ENCODE data around the gene RND3.

Gene RND3

GRCh38 chr2:150517951-150518680 is 30.6 kb upstream of the RND3 start:
- no peak for TF ChIP-seq CTCF (IDR thresholded peaks at IDR 0.05; ENCODE audit: low read depth, low read length)
- peak; percentile 71 to 84 for DNase-seq (ENCODE audit: low read depth in 2 of 2)
- H3K4me3 ChIP-seq (replicated peaks in 1 of 2; ENCODE audit: low read depth in 2 of 2, low read length in 2 of 2), result no peak overlapping the region

DNA sequence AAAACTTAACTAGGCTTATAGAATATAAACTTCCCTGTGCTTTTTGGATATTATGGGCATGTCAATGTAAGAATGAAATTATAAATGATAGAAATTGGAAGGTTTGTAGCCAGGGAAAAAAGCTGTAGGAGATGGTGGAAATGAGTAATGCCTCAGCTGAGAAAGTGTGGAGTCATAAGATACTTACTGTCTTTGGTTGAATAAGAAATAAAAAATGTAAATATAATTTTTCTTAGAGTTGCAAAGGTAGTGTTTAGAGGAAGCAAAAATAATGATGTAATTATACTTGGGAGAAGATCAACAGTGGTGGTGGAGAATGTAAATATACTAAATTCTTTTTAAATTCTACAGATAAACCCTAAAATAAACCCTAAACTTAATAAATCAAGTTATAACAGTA is 26.2 kb upstream of the RND3 start:
- TF ChIP-seq CTCF (IDR thresholded peaks at IDR 0.05; ENCODE audit: low read depth, low read length), result no peak
- no peak overlapping the region for H3K4me3 ChIP-seq (replicated peaks in 1 of 2; ENCODE audit: low read depth in 2 of 2, low read length in 2 of 2)
- peak in 1 of 2 donors; percentile 65 for DNase-seq (ENCODE audit: low read depth in 2 of 2)

DNA sequence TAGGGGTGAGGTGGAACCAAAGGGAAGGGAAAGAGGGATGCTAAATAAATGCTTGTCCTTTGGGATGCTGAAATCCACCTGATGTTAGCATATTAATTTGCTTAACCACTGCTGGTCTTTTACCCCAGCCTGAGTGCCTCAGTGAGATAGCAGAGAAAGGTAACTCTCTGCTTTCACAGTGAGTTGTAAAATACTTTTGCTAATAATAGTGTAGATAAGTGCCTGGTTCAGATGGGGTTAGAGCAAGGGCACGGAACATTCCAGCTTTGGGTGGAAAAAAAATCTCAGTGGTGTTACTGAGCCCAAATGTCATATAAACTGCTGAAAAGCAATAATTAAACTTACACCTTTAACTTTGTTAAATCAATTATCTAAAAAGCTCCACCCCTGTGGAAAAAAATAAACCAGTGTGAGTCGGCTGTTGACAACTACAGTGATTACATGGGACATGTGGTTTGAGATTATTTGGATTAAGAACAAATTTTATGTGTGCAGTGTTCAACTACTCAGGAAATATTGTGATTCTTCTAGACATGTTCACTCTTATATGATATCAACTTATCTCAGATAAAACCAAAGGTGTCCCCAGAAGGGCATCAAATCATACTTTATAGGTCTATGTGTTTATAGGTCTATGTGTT is 21.1 kb upstream of the RND3 start:
- H3K4me3 ChIP-seq (replicated peaks in 1 of 2; ENCODE audit: low read depth in 2 of 2, low read length in 2 of 2), result no peak overlapping the region
- no peak for TF ChIP-seq CTCF (IDR thresholded peaks at IDR 0.05; ENCODE audit: low read depth, low read length)
- DNase-seq (ENCODE audit: low read depth in 2 of 2), result no peak

DNA sequence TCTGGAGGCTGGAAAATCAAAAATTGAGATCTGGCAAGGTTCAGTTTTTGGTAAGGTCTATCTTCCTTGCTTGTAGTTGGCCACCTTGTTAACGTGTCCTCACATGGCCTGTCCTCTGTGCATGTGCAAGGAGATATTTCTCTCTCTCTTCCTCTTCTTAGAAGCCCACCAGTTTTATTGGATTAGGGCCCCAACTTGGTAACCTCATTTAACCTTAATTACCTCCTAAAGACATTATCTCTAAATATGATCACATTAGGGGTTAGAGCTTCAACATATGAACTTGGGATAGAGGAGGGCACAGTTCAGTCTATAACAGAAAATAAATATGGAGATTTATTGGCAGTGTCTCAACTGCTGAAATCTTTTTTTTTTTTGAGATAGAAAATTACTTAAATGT is 19.6 kb upstream of the RND3 start:
- no peak for TF ChIP-seq CTCF (IDR thresholded peaks at IDR 0.05; ENCODE audit: low read depth, low read length)
- DNase-seq (ENCODE audit: low read depth in 2 of 2), result no peak
- H3K4me3 ChIP-seq (replicated peaks in 1 of 2; ENCODE audit: low read depth in 2 of 2, low read length in 2 of 2), result no peak overlapping the region

DNA sequence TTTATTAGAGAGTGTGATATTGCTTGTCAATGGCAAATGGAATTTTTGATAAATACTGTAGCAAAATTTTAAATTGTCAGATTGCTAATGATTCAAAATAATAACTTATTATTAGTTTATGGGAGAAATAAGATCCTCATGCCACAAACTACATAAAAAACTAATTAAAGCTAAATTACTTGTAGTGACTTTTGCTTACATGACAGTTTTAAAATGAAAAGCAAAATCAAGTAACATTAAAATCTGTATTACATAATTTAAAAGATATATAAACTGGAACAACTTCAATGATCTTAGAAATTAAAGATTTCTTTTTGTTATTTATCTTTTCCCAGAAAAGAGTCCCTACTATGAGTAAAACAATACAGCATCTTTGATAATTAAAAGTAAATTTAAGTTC is 17.7 kb upstream of the RND3 start:
- no peak for DNase-seq (ENCODE audit: low read depth in 2 of 2)
- no peak for TF ChIP-seq CTCF (IDR thresholded peaks at IDR 0.05; ENCODE audit: low read depth, low read length)
- no peak overlapping the region for H3K4me3 ChIP-seq (replicated peaks in 1 of 2; ENCODE audit: low read depth in 2 of 2, low read length in 2 of 2)

- DNase-seq (ENCODE audit: low read depth in 2 of 2), result peak; percentile 90 to 98
- no peak for TF ChIP-seq CTCF (IDR thresholded peaks at IDR 0.05; ENCODE audit: low read depth, low read length)
These were observed 8.6 kb upstream of the RND3 start for GRCh38 chr2:150495993-150496627.

More at GRCh38 chr2:150495993-150496627, 8.6 kb upstream of the RND3 start:
- peak overlapping the region in 1 of 2 donors; percentile 13 for H3K4me3 ChIP-seq (replicated peaks in 1 of 2; ENCODE audit: low read depth in 2 of 2, low read length in 2 of 2)
